Measurements from ENCODE around the gene B3GNT3. TPM values are rescaled to one million over a fixed set of nuclear protein-coding genes. Genes with fewer than 3 reads are reported as not detected.

The B3GNT3 gene
- total and polyA plus RNA-seq, 2 of the 13 experiments (the other 11 are each of a cell fraction or from before 2014, with no cell fraction given) = 0.86 to 4.0 TPM

DNA sequence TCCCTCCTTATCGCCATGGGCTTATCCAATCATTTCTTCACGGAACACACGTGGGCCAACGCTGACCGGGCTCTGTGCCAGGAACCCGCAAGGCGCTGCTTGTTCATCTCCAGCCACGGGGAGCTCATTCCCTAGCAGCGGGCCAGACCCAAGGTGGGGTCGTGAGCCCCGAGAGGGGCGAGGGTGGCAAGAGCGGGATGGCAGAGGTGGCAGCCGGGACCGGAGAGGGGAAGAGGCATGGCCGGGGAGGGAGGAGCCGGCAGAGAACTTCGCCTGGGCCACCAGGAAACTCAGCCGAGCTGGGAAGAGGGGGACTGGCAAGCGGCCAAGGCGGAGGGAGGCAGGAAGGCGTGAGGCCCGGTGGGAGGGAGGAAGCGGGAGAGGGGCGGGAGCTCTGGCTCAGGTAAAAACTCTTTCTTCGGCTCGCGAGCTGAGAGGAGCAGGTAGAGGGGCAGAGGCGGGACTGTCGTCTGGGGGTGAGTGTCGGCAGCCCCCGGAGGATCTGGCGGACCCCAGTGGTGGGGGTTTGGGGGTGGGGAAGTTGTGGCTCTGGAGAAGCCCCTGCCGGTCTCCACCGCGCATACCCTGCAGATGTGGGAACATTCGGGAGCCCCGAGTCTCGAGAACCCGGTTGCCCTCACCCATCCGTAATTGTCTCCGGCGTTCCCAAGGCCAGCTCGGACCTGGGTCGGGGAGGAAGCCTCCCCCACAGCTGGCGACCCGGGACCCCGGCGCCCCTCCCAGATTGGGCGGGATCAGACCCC, at the start of gene B3GNT3 (continued):
- TF ChIP-seq, protein P1, sequence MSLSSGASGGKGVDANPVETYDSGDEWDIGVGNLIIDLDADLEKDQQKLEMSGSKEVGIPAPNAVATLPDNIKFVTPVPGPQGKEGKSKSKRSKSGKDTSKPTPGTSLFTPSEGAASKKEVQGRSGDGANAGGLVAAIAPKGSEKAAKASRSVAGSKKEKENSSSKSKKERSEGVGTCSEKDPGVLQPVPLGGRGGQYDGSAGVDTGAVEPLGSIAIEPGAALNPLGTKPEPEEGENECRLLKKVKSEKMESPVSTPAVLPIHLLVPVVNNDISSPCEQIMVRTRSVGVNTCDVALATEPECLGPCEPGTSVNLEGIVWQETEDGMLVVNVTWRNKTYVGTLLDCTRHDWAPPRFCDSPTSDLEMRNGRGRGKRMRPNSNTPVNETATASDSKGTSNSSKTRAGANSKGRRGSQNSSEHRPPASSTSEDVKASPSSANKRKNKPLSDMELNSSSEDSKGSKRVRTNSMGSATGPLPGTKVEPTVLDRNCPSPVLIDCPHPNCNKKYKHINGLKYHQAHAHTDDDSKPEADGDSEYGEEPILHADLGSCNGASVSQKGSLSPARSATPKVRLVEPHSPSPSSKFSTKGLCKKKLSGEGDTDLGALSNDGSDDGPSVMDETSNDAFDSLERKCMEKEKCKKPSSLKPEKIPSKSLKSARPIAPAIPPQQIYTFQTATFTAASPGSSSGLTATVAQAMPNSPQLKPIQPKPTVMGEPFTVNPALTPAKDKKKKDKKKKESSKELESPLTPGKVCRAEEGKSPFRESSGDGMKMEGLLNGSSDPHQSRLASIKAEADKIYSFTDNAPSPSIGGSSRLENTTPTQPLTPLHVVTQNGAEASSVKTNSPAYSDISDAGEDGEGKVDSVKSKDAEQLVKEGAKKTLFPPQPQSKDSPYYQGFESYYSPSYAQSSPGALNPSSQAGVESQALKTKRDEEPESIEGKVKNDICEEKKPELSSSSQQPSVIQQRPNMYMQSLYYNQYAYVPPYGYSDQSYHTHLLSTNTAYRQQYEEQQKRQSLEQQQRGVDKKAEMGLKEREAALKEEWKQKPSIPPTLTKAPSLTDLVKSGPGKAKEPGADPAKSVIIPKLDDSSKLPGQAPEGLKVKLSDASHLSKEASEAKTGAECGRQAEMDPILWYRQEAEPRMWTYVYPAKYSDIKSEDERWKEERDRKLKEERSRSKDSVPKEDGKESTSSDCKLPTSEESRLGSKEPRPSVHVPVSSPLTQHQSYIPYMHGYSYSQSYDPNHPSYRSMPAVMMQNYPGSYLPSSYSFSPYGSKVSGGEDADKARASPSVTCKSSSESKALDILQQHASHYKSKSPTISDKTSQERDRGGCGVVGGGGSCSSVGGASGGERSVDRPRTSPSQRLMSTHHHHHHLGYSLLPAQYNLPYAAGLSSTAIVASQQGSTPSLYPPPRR (CRISPR knock-in tag; IDR thresholded peaks at IDR 0.05; ENCODE audit: borderline replicate concordance) = 0 out of 2 replicates have a peak, but pooled peaks have one; percentile 13
- TF ChIP-seq AGO1 (IDR thresholded peaks at IDR 0.05; ENCODE audit: low read depth, low read length, poor library complexity, severe bottlenecking) (no peak), ZNF660 (CRISPR knock-in tag; IDR thresholded peaks at IDR 0.05; ENCODE audit: borderline replicate concordance, low read depth) (no peak), ZNF562 (CRISPR knock-in tag; IDR thresholded peaks at IDR 0.05; ENCODE audit: borderline replicate concordance) (no peak), POLR2AphosphoS5 (IDR thresholded peaks at IDR 0.05; ENCODE audit: low read depth, low read length) (peak; percentile 50), ZNF547 (CRISPR knock-in tag; IDR thresholded peaks at IDR 0.05) (peak; percentile 49; the same call in 1 of the 2 replicates)
- TF ChIP-seq, protein P2, sequence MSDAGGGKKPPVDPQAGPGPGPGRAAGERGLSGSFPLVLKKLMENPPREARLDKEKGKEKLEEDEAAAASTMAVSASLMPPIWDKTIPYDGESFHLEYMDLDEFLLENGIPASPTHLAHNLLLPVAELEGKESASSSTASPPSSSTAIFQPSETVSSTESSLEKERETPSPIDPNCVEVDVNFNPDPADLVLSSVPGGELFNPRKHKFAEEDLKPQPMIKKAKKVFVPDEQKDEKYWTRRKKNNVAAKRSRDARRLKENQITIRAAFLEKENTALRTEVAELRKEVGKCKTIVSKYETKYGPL (CRISPR knock-in tag; IDR thresholded peaks at IDR 0.05) = no peak
- TF ChIP-seq, protein P3, sequence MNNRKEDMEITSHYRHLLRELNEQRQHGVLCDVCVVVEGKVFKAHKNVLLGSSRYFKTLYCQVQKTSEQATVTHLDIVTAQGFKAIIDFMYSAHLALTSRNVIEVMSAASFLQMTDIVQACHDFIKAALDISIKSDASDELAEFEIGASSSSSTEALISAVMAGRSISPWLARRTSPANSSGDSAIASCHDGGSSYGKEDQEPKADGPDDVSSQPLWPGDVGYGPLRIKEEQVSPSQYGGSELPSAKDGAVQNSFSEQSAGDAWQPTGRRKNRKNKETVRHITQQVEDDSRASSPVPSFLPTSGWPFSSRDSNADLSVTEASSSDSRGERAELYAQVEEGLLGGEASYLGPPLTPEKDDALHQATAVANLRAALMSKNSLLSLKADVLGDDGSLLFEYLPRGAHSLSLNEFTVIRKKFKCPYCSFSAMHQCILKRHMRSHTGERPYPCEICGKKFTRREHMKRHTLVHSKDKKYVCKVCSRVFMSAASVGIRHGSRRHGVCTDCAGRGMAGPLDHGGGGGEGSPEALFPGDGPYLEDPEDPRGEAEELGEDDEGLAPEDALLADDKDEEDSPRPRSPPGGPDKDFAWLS (CRISPR knock-in tag; IDR thresholded peaks at IDR 0.05; ENCODE audit: borderline replicate concordance) = 0 out of 2 replicates have a peak, but pooled peaks have one; percentile 41
- TF ChIP-seq, protein P4, sequence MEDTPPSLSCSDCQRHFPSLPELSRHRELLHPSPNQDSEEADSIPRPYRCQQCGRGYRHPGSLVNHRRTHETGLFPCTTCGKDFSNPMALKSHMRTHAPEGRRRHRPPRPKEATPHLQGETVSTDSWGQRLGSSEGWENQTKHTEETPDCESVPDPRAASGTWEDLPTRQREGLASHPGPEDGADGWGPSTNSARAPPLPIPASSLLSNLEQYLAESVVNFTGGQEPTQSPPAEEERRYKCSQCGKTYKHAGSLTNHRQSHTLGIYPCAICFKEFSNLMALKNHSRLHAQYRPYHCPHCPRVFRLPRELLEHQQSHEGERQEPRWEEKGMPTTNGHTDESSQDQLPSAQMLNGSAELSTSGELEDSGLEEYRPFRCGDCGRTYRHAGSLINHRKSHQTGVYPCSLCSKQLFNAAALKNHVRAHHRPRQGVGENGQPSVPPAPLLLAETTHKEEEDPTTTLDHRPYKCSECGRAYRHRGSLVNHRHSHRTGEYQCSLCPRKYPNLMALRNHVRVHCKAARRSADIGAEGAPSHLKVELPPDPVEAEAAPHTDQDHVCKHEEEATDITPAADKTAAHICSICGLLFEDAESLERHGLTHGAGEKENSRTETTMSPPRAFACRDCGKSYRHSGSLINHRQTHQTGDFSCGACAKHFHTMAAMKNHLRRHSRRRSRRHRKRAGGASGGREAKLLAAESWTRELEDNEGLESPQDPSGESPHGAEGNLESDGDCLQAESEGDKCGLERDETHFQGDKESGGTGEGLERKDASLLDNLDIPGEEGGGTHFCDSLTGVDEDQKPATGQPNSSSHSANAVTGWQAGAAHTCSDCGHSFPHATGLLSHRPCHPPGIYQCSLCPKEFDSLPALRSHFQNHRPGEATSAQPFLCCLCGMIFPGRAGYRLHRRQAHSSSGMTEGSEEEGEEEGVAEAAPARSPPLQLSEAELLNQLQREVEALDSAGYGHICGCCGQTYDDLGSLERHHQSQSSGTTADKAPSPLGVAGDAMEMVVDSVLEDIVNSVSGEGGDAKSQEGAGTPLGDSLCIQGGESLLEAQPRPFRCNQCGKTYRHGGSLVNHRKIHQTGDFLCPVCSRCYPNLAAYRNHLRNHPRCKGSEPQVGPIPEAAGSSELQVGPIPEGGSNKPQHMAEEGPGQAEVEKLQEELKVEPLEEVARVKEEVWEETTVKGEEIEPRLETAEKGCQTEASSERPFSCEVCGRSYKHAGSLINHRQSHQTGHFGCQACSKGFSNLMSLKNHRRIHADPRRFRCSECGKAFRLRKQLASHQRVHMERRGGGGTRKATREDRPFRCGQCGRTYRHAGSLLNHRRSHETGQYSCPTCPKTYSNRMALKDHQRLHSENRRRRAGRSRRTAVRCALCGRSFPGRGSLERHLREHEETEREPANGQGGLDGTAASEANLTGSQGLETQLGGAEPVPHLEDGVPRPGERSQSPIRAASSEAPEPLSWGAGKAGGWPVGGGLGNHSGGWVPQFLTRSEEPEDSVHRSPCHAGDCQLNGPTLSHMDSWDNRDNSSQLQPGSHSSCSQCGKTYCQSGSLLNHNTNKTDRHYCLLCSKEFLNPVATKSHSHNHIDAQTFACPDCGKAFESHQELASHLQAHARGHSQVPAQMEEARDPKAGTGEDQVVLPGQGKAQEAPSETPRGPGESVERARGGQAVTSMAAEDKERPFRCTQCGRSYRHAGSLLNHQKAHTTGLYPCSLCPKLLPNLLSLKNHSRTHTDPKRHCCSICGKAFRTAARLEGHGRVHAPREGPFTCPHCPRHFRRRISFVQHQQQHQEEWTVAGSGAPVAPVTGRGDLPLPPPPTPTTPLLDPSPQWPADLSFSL (CRISPR knock-in tag; IDR thresholded peaks at IDR 0.05) = no peak
- TF ChIP-seq, protein P5, sequence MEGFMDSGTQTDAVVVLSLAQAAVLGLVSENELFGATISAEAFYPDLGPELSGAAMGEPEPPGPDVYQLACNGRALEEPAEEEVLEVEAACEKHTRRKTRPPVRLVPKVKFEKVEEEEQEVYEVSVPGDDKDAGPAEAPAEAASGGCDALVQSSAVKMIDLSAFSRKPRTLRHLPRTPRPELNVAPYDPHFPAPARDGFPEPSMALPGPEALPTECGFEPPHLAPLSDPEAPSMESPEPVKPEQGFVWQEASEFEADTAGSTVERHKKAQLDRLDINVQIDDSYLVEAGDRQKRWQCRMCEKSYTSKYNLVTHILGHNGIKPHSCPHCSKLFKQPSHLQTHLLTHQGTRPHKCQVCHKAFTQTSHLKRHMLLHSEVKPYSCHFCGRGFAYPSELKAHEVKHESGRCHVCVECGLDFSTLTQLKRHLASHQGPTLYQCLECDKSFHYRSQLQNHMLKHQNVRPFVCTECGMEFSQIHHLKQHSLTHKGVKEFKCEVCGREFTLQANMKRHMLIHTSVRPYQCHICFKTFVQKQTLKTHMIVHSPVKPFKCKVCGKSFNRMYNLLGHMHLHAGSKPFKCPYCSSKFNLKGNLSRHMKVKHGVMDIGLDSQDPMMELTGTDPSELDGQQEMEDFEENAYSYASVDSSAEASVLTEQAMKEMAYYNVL (CRISPR knock-in tag; IDR thresholded peaks at IDR 0.05; ENCODE audit: borderline replicate concordance) = peak; percentile 66; the same call in 1 of the 2 replicates

Measured in HepG2 (cell line).